ENCODE results near the gene WDR7. TPM values are rescaled to one million over a fixed set of nuclear protein-coding genes. Genes with fewer than 3 reads are reported as not detected.

WDR7 gene
- 10 to 100 TPM; 39.1 to 40.2 TPM for total RNA-seq

DNA sequence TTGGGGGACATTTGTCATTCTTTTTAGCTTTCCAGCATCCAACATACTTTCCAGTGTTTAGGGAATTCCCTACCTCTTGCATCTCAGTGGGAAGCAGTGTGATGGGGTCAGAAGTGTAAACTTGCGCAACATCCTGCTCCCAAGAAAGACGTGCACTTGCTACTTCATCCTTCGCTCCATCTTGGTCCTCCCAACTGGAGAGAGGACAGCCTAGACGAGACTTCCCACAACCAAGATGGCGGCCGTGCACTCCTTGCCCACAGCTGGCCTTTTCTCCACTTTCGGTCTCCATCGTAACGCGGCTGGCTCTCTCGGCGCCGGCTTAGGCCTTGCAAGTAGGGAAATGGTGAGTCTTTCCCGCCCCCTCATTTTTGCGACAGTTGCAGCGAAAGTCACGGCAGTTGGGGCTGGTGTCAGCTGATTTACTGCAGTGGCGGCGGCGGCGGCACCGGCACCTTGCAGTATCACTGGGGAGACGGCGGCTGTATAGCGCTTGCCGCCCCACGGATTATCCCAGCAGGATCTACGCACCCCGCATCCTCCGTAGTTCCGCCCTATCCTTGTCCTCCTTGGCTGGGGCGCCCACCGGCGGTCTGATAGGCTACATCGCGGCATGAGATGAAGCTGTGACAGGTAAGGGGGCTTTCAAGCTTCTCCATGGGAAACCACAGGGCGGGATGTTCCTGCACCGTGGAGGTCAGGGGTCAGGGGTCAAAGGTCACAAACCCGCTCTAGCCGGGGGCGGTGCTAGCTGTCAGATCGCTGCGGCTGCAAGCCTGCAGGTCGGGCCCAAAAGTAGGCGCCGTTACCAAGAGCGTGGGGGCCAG lies at the start of gene WDR7:
Gene WDR7, plus strand, starts transcription at position 416 of the 827 bp plus-strand sequence. CDS start 21,157 bp downstream, outside the sequence.

GRCh38 chr18:56638232-56639103 lies 12.7 kb upstream of the WDR7 start, which contains the start of gene TXNL1:
Gene TXNL1, minus strand, starts transcription at chr18:56638592. Its CDS starts 152 bp downstream, at chr18:56638440.

Other genes starting within 250 kb of the WDR7 start
- 10 to 100 TPM; 52.9 to 59.5 TPM for gene TXNL1, start 12.8 kb upstream of the WDR7 start, total RNA-seq